IPS-15b (cell line): ENCODE data around the gene ZNF366.

Source experiments
- H3K27me3 ChIP-seq: one replicate; pipeline ENCODE4 v1.6.1; 2013; ENCODE audit warnings: low read length; ENCODE audit not compliant: control insufficient read depth, insufficient read depth
- H3K36me3 ChIP-seq: one replicate; pipeline ENCODE4 v1.6.1; 2013; ENCODE audit warnings: low read length; ENCODE audit not compliant: control insufficient read depth, insufficient read depth
- H3K4me1 ChIP-seq: one replicate; pipeline ENCODE4 v1.6.1; 2013; ENCODE audit warnings: mild to moderate bottlenecking, low read length; ENCODE audit not compliant: control insufficient read depth, insufficient read depth
- H3K4me3 ChIP-seq: one replicate; pipeline ENCODE4 v1.5.1; 2013; ENCODE audit warnings: low read depth, low read length
- H3K9ac ChIP-seq: one replicate; pipeline ENCODE4 v1.6.1; 2013; ENCODE audit warnings: low read depth, mild to moderate bottlenecking, low read length
- H3K9me3 ChIP-seq: one replicate; pipeline ENCODE4 v1.6.1; 2013; ENCODE audit warnings: mild to moderate bottlenecking, low read length; ENCODE audit not compliant: control insufficient read depth, insufficient read depth

The ZNF366 gene

GRCh38 chr5:72474046-72474500 lies 33.1 kb downstream of the ZNF366 start:
- no peaks in the 10 kb centered on the region for H3K36me3 ChIP-seq
- H3K9ac ChIP-seq, result no peak overlapping the region
- H3K4me3 ChIP-seq, result no peak overlapping the region
- H3K9me3 ChIP-seq, result no peaks in the 10 kb centered on the region
- H3K27me3 ChIP-seq, result no peaks in the 10 kb centered on the region
- H3K4me1 ChIP-seq, result no peaks in the 10 kb centered on the region

GRCh38 chr5:72472666-72473422 lies 34.4 kb downstream of the ZNF366 start:
- H3K4me3 ChIP-seq, result no peak overlapping the region
- H3K27me3 ChIP-seq, result no peaks in the 10 kb centered on the region
- no peaks in the 10 kb centered on the region for H3K9me3 ChIP-seq
- no peaks in the 10 kb centered on the region for H3K4me1 ChIP-seq
- no peak overlapping the region for H3K9ac ChIP-seq
- no peaks in the 10 kb centered on the region for H3K36me3 ChIP-seq

- no peaks in the 10 kb centered on the region for H3K9me3 ChIP-seq
- no peak overlapping the region for H3K4me3 ChIP-seq
- H3K36me3 ChIP-seq, result no peaks in the 10 kb centered on the region
- no peaks in the 10 kb centered on the region for H3K27me3 ChIP-seq
- H3K9ac ChIP-seq, result no peak overlapping the region
- no peaks in the 10 kb centered on the region for H3K4me1 ChIP-seq
These were observed 35.2 kb downstream of the ZNF366 start for GRCh38 chr5:72472031-72472430.

- no peaks in the 10 kb centered on the region for H3K36me3 ChIP-seq
- no peaks in the 10 kb centered on the region for H3K4me1 ChIP-seq
- H3K9ac ChIP-seq, result no peak overlapping the region
- no peaks in the 10 kb centered on the region for H3K27me3 ChIP-seq
- no peaks in the 10 kb centered on the region for H3K9me3 ChIP-seq
- H3K4me3 ChIP-seq, result no peak overlapping the region
These were observed 36.4 kb downstream of the ZNF366 start for GRCh38 chr5:72470826-72471225.

- H3K4me3 ChIP-seq, result no peak overlapping the region
- H3K4me1 ChIP-seq, result no peaks in the 10 kb centered on the region
- H3K27me3 ChIP-seq, result no peaks in the 10 kb centered on the region
- H3K9ac ChIP-seq, result no peak overlapping the region
- H3K36me3 ChIP-seq, result no peaks in the 10 kb centered on the region
- H3K9me3 ChIP-seq, result no peaks in the 10 kb centered on the region
These were observed 38.6 kb downstream of the ZNF366 start for GRCh38 chr5:72468606-72469005.

- Histone ChIP-seq H3K4me1 (no peaks in the 10 kb centered on the region), H3K4me3 (no peak overlapping the region), H3K9ac (no peak overlapping the region), H3K36me3 (no peaks in the 10 kb centered on the region), H3K9me3 (no peaks in the 10 kb centered on the region), H3K27me3 (no peaks in the 10 kb centered on the region)
These were observed 39.2 kb downstream of the ZNF366 start for GRCh38 chr5:72468024-72468423.

- Histone ChIP-seq H3K4me1 (no peaks in the 10 kb centered on the region), H3K9me3 (no peaks in the 10 kb centered on the region), H3K9ac (no peak overlapping the region), H3K27me3 (no peaks in the 10 kb centered on the region), H3K4me3 (no peak overlapping the region), H3K36me3 (no peaks in the 10 kb centered on the region)
These were observed 39.7 kb downstream of the ZNF366 start for GRCh38 chr5:72467461-72467860.

GRCh38 chr5:72465601-72466563 lies 41.3 kb downstream of the ZNF366 start:
- Histone ChIP-seq H3K9ac (no peak overlapping the region), H3K36me3 (no peaks in the 10 kb centered on the region), H3K4me1 (no peaks in the 10 kb centered on the region), H3K4me3 (no peak overlapping the region), H3K9me3 (no peaks in the 10 kb centered on the region), H3K27me3 (no peaks in the 10 kb centered on the region)

GRCh38 chr5:72465066-72465465 lies 42.1 kb downstream of the ZNF366 start:
- Histone ChIP-seq H3K4me1 (no peaks in the 10 kb centered on the region), H3K9ac (no peak overlapping the region), H3K27me3 (no peaks in the 10 kb centered on the region), H3K9me3 (no peaks in the 10 kb centered on the region), H3K36me3 (no peaks in the 10 kb centered on the region), H3K4me3 (no peak overlapping the region)

GRCh38 chr5:72464071-72464470 lies 43.1 kb downstream of the ZNF366 start:
- H3K4me3 ChIP-seq, result no peak overlapping the region

GRCh38 chr5:72463449-72464052 lies 43.7 kb downstream of the ZNF366 start:
- no peak overlapping the region for H3K9ac ChIP-seq

More at GRCh38 chr5:72464071-72464470, 43.1 kb downstream of the ZNF366 start:
- no peaks in the 10 kb centered on the region for H3K27me3 ChIP-seq
- no peaks in the 10 kb centered on the region for H3K9me3 ChIP-seq
- no peaks in the 10 kb centered on the region for H3K4me1 ChIP-seq
- H3K9ac ChIP-seq, result no peak overlapping the region
- H3K36me3 ChIP-seq, result no peaks in the 10 kb centered on the region

More at GRCh38 chr5:72463449-72464052, 43.7 kb downstream of the ZNF366 start:
- Histone ChIP-seq H3K9me3 (no peaks in the 10 kb centered on the region), H3K36me3 (no peaks in the 10 kb centered on the region), H3K27me3 (no peaks in the 10 kb centered on the region), H3K4me3 (no peak overlapping the region), H3K4me1 (no peaks in the 10 kb centered on the region)
